Nephron (organoid): ENCODE results near the gene LRP6.

Experiments
- H3K27ac Mint-ChIP-seq, 3 experiments: 2 replicates each; pipeline ENCODE4 v1.8.0; 2020; ENCODE audit warnings: mixed read lengths in 3 of 3, mild to moderate bottlenecking in 2 of 3, moderate library complexity in 1 of 3
- H3K27me3 Mint-ChIP-seq: 2 replicates; pipeline ENCODE4 v1.8.0; 2021; ENCODE audit warnings: low read depth, mild to moderate bottlenecking, moderate library complexity, mixed read lengths
- H3K36me3 Mint-ChIP-seq: 2 replicates; pipeline ENCODE4 v1.8.0; 2020; ENCODE audit warnings: low read depth, mixed read lengths
- H3K4me1 Mint-ChIP-seq: 2 replicates; pipeline ENCODE4 v1.8.0; 2020; ENCODE audit warnings: mixed read lengths
- H3K4me3 Mint-ChIP-seq, 3 experiments: 2 replicates each; pipeline ENCODE4 v1.8.0; 2020; ENCODE audit warnings: mild to moderate bottlenecking in 3 of 3, mixed read lengths in 3 of 3, moderate library complexity in 2 of 3
- H3K9me3 Mint-ChIP-seq: 2 replicates; pipeline ENCODE4 v1.8.0; 2020; ENCODE audit warnings: mixed read lengths
- TF ChIP-seq, protein P1 (sequence below), 3 experiments: fragments of 200-600 bp; sonication (generic); IDR thresholded peaks; one replicate each; pipeline ENCODE4 v1.5.0; 2021; ENCODE audit warnings: antibody characterized with exemption in 3 of 3; ENCODE audit not compliant: unreplicated experiment in 3 of 3

Gene LRP6

DNA sequence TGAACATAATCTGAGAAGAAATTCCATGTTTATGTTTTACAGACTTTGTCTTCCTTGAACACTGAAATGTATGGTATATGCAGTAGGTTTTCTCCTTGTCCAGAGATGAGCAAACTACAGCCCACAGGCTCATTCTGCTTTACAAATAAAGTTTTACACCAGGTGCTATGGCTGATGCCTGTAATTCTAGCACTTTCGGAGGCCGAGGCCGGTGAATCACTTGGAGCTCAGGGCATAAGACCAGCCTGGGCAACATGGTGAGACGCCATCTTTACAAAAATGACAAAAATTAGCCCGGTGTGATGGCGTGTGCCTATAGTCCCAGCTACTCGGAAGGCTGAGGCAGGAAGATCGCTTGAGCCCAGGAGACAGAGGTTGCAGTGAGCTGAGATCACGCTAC is 64.7 kb downstream of the LRP6 start:
- TF ChIP-seq, protein P1, sequence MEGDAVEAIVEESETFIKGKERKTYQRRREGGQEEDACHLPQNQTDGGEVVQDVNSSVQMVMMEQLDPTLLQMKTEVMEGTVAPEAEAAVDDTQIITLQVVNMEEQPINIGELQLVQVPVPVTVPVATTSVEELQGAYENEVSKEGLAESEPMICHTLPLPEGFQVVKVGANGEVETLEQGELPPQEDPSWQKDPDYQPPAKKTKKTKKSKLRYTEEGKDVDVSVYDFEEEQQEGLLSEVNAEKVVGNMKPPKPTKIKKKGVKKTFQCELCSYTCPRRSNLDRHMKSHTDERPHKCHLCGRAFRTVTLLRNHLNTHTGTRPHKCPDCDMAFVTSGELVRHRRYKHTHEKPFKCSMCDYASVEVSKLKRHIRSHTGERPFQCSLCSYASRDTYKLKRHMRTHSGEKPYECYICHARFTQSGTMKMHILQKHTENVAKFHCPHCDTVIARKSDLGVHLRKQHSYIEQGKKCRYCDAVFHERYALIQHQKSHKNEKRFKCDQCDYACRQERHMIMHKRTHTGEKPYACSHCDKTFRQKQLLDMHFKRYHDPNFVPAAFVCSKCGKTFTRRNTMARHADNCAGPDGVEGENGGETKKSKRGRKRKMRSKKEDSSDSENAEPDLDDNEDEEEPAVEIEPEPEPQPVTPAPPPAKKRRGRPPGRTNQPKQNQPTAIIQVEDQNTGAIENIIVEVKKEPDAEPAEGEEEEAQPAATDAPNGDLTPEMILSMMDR (IDR thresholded peaks at IDR 0.05; ENCODE audit: unreplicated experiment in 3 of 3) = no peak
- Mint-ChIP-seq H3K4me3 (no peak overlapping the region), H3K9me3 (peaks cover 30% of the 10 kb centered on the region), H3K36me3 (peaks cover 69% of the 10 kb centered on the region), H3K27me3 (no peaks in the 10 kb centered on the region), H3K27ac (peak overlapping the region in 1 of 3 experiments; percentile 25), H3K4me1 (peaks cover 32% of the 10 kb centered on the region)

GRCh38 chr12:12201274-12201758 is 65.5 kb downstream of the LRP6 start:
- Mint-ChIP-seq H3K9me3 (peaks cover 38% of the 10 kb centered on the region), H3K4me1 (peaks cover 32% of the 10 kb centered on the region), H3K4me3 (no peak overlapping the region), H3K27me3 (no peaks in the 10 kb centered on the region), H3K27ac (peak overlapping the region in 2 of 3 experiments; percentile 25 to 77), H3K36me3 (peaks cover 77% of the 10 kb centered on the region)
- TF ChIP-seq, protein P1 (IDR thresholded peaks at IDR 0.05; ENCODE audit: unreplicated experiment in 3 of 3) = no peak

DNA sequence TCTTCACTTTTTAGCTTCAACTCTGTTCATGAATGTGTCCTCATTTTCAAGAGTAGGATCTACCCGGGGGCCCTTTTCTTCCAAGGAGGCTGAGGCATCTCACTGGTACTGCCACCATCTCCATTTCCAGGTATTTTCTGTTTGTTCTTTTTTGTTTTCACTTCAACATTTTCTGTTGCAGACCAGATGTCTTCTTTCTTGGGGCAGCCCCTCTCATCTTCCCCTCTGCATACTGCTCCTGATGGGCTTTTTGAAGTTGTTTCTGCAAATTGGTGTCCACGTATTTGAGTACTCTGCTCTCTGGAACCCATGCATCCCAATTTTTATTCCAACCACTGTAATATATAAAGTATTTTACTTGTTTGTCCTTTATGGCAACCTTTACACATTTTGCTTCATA is 66.5 kb downstream of the LRP6 start:
- Mint-ChIP-seq H3K36me3 (peaks cover 87% of the 10 kb centered on the region), H3K27ac (no peak overlapping the region), H3K9me3 (peaks cover 46% of the 10 kb centered on the region), H3K4me1 (peaks cover 32% of the 10 kb centered on the region), H3K27me3 (no peaks in the 10 kb centered on the region), H3K4me3 (no peak overlapping the region)
- TF ChIP-seq, protein P1 (IDR thresholded peaks at IDR 0.05; ENCODE audit: unreplicated experiment in 3 of 3) = no peak

DNA sequence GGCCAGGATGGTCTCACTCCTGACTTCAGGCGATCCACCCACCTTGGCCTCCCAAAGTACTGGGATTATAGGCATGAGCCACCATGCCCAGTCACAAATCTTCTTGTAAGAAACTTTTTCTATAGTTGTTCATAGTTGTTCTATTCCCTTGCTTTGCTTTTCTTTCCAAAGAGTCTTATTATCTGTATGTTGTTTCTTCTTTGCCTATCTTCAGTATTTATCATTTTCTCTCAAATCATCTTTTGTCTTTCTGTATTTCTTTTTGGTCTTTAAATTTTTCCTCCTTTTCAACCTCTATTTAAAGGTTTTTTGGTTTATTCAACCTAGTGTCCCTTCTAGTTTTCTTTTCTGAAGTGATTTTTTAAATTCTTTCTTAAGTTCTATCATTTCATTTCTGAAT is 68.7 kb downstream of the LRP6 start:
- Mint-ChIP-seq H3K36me3 (peaks cover 95% of the 10 kb centered on the region), H3K4me1 (peaks cover 23% of the 10 kb centered on the region), H3K9me3 (peaks cover 54% of the 10 kb centered on the region), H3K27ac (no peak overlapping the region), H3K27me3 (no peaks in the 10 kb centered on the region), H3K4me3 (no peak overlapping the region)
- TF ChIP-seq, protein P1 (IDR thresholded peaks at IDR 0.05; ENCODE audit: unreplicated experiment in 3 of 3) = no peak

DNA sequence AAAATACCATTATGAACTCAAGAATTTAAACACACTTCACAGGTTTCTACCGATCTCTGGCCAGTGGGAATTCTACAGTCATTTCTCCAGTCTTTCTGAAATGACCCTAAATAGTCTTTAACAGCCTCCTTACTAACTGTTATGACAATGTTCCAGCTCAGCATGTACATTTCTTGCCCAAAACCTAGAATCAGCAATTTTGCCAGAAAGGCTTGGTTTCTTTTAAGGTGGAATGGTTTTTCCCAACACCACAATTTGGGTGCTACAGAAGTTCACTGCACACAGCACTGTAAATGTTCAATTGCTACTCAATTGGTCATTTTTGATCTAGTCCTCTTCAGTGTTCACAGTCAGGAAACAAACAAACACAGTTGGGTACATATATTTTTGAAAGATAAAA is 69.7 kb downstream of the LRP6 start:
- Mint-ChIP-seq H3K36me3 (peaks cover 94% of the 10 kb centered on the region), H3K4me3 (no peak overlapping the region), H3K4me1 (peaks cover 13% of the 10 kb centered on the region), H3K9me3 (peaks cover 54% of the 10 kb centered on the region), H3K27me3 (no peaks in the 10 kb centered on the region), H3K27ac (no peak overlapping the region)
- TF ChIP-seq, protein P1 (IDR thresholded peaks at IDR 0.05; ENCODE audit: unreplicated experiment in 3 of 3) = no peak

GRCh38 chr12:12195516-12195915 is 71.3 kb downstream of the LRP6 start:
- H3K36me3 Mint-ChIP-seq = peaks cover 86% of the 10 kb centered on the region
- no peak overlapping the region for H3K27ac Mint-ChIP-seq
- TF ChIP-seq, protein P1 (IDR thresholded peaks at IDR 0.05; ENCODE audit: unreplicated experiment in 3 of 3) = no peak
- H3K9me3 Mint-ChIP-seq = peaks cover 45% of the 10 kb centered on the region
- H3K4me1 Mint-ChIP-seq = peaks cover 7% of the 10 kb centered on the region
- H3K4me3 Mint-ChIP-seq = no peak overlapping the region
- no peaks in the 10 kb centered on the region for H3K27me3 Mint-ChIP-seq
